H1 (cell line): ENCODE results near the gene TBC1D22A. TPM values are rescaled to one million over a fixed set of nuclear protein-coding genes. Genes with fewer than 3 reads are reported as not detected.

Source experiments
- CHD7 ChIP-seq: fragments of 300-600 bp; sonication (generic); IDR thresholded peaks from 2 replicates; pipeline ENCODE4 v1.7.1; 2012; ENCODE audit warnings: low read length, moderate library complexity, mild to moderate bottlenecking, inconsistent platforms; ENCODE audit not compliant: insufficient replicate concordance
- polyA plus RNA-seq, 7 experiments: library from polyadenylated mRNA; depleted of rRNA in 3 of 7; stranded (reverse) in 5 of 7; unstranded in 2 of 7; fragments of >200 nt in 5 of 7; fragments of 200-250 nt in 2 of 7; gene quantifications; 1 replicate in 5 of 7; 2 replicates in 1 of 7; 4 replicates in 1 of 7; pipeline versions ENCODE4 v1.2.1 to v1.2.3, GENCODE V29; 2011 to 2013; ENCODE audit warnings: missing spikeins in 2 of 7, mixed read lengths in 2 of 7
- total RNA-seq: library from RNA; stranded (reverse); fragmentation: NEBNext Ultra II Directional; extraction: Animal tissue kit (Norgen Biotek cat#: 25700); gene quantifications from 2 replicates; pipeline ENCODE4 v1.2.1, GENCODE V29; 2021

TBC1D22A gene
- total and polyA plus RNA-seq, 2 of the 8 experiments (the other 6 are each of a cell fraction or from before 2014, with no cell fraction given) = 11.9 to 18.4 TPM

GRCh38 chr22:46934746-46935491, 172.5 kb downstream of the TBC1D22A start (continued):
- no peak for TF ChIP-seq CHD7
